Activated CD8-positive, alpha-beta memory T cell treated with anti-CD3 and anti-CD28 coated beads for 24 hours (primary cell): ENCODE data around the gene FRMD1.

Experiments used
- DNase-seq: peaks from one replicate; pipeline ENCODE4 v3.0.0-alpha.2; 2020

Gene FRMD1

GRCh38 chr6:168110437-168110836 lies 31.4 kb upstream of the FRMD1 start:
- no peak for DNase-seq

- no peak for DNase-seq
These were observed 30.2 kb upstream of the FRMD1 start for GRCh38 chr6:168109171-168109570.

- DNase-seq, result no peak
These were observed 28.4 kb upstream of the FRMD1 start for GRCh38 chr6:168107191-168107983.

DNA sequence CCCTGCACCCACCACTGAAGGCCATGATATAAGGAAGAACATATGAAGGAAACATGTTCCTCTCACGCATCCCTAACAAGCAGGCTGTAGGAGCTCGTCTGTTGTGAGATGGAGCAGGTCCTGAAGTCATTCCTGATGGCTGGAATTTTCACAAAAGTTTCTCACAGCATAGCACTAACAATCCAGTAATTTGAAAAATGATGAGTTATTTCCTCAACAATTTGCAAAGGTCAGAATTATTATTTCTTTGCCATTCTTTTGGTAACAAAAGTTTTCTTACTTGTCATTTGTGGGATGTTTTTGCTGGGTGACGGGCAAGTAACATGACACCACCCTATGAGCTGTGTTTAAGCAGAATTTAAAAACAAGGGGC lies 27.6 kb upstream of the FRMD1 start:
- no peak for DNase-seq

- no peak for DNase-seq
These were observed 27.0 kb upstream of the FRMD1 start for GRCh38 chr6:168105813-168106632.

GRCh38 chr6:168104636-168105035 lies 25.6 kb upstream of the FRMD1 start:
- DNase-seq, result no peak

DNA sequence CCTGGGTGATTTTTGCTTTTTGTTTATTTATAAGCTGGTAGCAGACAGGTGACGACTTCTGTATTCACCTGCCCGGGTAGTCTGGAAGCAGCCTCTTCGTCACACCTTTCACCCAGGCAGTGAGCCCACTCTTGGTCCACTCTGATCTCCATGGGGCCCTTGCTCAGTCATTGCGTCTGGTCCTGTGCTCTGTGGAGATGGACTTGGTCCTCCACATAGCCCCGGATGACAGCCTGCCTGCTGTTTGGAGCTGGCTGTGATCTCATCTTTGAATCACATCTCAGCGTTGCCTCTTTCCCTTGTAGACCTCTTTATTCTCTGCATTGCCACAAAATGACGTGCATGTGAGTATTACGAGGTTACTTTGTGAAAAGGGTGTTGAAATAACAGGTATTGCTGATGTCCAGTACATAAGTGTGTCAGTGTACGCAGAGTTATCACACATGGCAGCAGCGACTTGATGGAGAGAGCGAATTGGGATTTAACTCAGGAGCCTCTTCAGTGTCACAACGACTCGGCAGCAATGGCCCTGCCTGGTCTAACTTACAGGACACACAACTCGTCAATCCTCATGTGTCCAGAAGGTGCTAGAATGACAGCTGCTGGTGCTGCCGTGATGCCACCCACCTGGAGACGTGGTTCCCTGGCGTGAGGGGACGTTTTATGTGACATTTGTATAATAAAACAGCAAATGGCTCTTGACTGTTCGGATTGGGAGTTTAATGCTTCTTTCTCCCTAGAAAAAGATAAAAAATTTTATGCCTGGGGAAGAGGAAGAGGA lies 24.2 kb upstream of the FRMD1 start:
- DNase-seq, result no peak

GRCh38 chr6:168102315-168102985 lies 23.4 kb upstream of the FRMD1 start:
- no peak for DNase-seq

DNA sequence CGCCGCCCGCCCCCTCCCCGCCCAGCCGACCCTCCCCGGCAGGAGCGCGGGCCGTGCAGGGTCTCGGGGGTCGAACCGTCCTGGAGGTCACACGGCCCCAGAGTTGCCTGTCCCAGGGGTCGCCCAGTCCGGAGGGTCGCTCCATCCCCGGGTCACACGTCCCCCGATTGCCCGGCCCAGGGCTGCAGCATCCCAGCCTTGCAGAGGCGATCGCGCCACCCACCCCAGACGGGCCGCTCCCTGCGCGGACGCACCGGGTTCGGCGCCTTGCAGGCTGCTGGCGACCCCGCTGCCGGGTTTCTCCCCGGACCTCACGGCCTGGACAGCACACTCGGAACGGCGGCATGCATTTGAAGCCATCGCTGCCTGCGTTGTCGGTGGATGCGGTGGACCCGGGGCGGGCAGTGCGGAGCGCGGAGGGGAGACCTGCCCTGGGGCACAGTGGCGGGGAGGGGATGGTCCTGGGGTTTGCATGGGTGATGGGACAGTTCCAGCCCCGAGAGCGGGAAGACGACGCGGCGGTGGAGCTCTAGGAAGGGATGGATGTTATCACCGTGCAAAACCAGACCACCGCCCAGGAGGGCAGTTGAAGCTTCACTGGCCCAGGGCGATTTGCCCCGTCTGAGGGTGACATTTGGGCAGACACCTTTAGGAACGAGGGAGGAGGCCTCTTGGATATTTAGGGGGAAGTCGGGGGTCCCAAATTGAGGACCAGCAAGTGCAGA lies 22.7 kb upstream of the FRMD1 start:
- no peak for DNase-seq

GRCh38 chr6:168100803-168101589 lies 22.0 kb upstream of the FRMD1 start:
- DNase-seq, result no peak

DNA sequence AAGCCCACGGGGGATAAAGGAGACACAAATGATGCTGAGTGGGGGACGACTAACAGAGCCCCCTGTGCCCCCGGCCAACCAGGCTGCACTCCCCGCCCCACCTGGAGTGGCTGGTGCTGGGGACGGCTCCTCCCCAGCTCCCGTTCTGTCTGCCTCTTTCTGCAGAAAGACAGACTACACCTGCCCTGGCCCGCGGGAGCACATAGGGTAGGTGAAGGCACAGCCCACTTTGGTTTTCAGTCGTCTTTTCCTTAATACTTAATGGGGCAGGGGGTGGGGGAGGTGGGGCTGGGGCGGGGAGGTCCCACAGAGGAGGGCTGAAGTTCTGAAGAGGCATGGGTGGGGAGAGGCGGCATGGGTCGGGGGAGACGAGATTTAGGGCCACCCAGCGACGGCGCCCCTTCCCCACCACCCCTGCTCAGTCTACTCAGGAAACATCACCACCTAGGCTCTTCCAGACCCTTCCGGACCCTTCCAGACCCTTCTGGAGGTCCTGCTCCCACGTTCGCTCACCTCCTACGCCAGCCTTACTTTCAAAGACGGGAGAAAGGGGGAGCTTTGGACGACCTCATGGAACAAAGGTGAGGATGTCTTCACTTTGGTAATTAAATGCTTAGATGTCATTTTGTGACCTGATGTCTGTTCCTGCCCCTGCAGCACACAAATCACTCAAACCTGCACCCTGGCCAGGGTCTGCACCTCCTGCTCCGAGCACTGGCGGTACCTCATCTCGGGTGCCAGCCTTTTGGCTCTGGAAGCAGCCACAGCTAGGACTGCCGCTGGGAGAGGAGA lies 21.2 kb upstream of the FRMD1 start:
- DNase-seq, result no peak

DNA sequence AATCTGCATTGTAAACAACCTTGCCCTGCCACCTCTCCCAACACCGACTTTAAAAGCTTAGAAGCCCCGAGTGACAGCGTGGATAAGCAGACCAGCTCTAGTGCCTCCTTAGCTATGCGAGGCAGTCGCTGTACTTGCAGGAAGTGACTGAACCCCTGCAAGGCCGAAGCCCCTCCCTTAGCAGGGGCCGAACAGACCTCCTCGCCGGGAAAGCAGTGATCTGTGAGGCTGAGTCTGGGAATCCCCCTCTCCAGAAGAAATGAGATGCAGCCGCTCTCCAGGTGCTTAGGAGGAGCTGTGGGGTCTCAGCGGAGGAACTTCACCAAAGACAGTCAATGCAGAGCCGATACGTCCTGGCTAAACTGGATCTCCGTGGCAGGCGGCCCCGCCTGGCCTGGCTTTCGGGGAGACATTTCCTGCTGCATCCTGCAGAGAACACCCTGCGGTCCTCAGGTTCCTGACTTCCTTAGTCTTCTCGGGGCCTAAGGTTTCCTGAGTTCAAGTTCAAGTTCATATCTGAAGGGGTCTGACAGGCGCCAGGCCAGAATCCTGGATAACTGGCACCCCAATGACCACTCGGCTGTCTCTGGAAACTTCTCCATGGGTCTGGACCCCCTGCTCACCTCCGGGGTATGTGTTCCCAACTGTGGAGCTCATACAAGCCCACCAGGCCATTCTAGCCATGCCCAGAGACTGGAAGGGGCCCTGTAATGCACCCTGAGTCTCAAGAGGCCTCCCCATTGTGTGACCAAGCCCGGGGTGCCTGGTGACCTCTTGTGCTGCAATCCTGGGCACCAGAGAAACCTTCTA lies 20.4 kb upstream of the FRMD1 start:
- DNase-seq, result no peak

DNA sequence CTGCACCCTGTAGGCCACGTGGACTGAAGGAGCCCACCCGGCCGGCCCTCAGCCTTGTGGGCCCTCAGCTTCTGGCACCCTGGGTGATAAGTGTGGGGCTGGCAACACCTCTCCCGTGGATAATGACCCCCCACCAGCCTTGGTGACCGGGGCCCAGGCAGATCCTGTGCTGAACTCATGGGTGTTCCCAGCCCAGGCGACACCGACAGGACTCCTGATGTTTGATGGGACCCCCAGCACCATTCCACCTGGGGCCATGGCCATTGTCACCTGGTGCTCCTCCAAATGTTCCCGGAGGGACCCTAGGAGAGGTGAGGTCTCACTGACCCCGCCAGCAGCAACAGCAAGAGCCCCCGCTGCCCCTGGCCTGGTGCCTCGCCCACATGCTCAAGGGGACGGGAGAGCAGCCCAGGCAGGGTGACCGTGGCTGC lies 19.4 kb upstream of the FRMD1 start:
- no peak for DNase-seq

GRCh38 chr6:168097621-168098430 lies 18.8 kb upstream of the FRMD1 start:
- DNase-seq, result no peak

DNA sequence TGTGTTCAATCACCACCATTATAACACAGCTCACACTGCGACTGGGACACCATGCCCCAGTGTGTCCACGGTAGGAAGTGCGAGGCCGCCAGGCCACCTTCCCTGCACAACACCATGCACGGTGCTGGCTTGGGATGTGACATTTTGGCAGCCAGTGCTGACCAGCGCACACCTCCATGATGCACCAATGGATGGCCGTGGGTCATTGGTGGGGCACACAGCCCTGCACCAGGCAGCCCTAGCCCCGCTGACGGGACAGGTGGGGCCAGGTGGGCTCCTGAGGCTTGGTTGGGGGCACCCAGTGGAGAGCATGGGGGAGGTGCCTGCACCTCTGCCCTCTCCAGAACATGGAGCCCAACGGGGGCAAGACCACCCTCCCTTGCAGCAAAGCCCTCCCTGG lies 18.2 kb upstream of the FRMD1 start:
- DNase-seq, result no peak

GRCh38 chr6:168096271-168096764 lies 17.3 kb upstream of the FRMD1 start:
- no peak for DNase-seq

GRCh38 chr6:168095716-168096250 lies 16.8 kb upstream of the FRMD1 start:
- no peak for DNase-seq

DNA sequence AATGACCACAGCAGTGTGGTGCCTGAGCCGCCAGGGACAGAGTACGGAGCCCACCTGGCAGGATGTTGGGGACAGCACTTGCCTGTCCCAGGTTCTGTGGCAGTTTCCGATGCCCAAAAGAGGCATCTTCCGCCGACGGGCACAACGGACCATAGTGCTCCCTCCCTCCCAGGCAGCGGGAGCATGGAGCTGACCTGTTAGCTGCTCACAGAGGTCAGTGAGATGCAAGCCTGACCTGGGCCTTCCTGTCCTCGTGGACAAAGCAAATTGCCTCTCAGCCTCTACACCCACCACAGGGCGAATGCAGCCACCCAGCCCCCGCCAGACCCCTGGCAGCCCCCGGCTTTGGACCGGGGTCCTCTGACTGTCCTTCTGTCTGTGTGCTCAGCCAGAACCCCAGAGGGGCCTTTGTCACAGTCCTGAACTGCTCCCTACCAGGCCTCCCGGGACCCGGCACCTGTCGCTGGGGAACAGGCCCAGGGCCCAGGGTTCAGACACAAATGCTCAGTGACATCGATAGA lies 16.2 kb upstream of the FRMD1 start:
- no peak for DNase-seq
